Activated T-helper 17 cell treated with anti-CD3 and anti-CD28 coated beads, Interleukin-2, amount 50 U/mL, for 72 hours (primary cell): ENCODE data around the gene PDGFB. TPM values are rescaled to one million over a fixed set of nuclear protein-coding genes. Genes with fewer than 3 reads are reported as not detected.

Experiments used
- ATAC-seq: fragments of 150-1000 bp; cut with Tn5 transposase; replicated peaks from 2 replicates; pipeline ENCODE4 v1.10.0; 2021; ENCODE audit warnings: mild to moderate bottlenecking, moderate library complexity
- H3K27ac Mint-ChIP-seq: one replicate; pipeline ENCODE4 v1.8.0; 2022; ENCODE audit warnings: mixed read lengths
- H3K27me3 Mint-ChIP-seq: one replicate; pipeline ENCODE4 v1.8.0; 2022; ENCODE audit warnings: mixed read lengths
- H3K36me3 Mint-ChIP-seq: one replicate; pipeline ENCODE4 v1.8.0; 2022; ENCODE audit warnings: low read depth, mild to moderate bottlenecking, mixed read lengths
- H3K4me1 Mint-ChIP-seq: one replicate; pipeline ENCODE4 v1.8.0; 2022; ENCODE audit warnings: mixed read lengths
- H3K4me3 Mint-ChIP-seq: one replicate; pipeline ENCODE4 v1.8.0; 2022; ENCODE audit warnings: mild to moderate bottlenecking, mixed read lengths
- H3K9me3 Mint-ChIP-seq: one replicate; pipeline ENCODE4 v1.8.0; 2022; ENCODE audit warnings: mixed read lengths
- total RNA-seq, 2 donors: library from RNA; stranded (reverse); gene quantifications; one replicate each; pipeline ENCODE4 v1.2.3, GENCODE V29; 2022

PDGFB gene
- total RNA-seq, 2 donors from 2014 or later, result 5.2 to 11.3 TPM

DNA sequence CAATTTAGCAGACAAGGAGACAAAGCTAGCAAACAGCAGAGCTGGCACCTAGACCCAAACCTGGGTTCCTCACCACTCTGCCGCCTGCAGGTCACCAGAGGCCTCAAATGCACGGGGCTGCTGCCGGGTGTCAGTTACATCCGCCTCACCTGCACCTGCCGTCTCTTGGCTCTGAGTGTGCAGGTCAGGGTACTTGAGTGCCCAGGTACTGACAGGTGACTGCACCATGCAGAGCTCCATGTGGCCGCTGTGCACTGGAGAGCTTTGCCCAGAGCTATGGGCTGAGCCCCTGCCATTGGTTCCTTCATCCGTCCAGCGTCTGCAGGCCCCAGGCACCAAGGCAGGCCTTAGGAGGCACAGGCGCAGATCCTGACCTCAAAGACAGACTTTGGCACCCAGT is 35.0 kb downstream of the PDGFB start:
- peaks cover 17% of the 10 kb centered on the region for H3K27me3 Mint-ChIP-seq
- no peak overlapping the region for H3K4me3 Mint-ChIP-seq
- H3K4me1 Mint-ChIP-seq, result peaks cover 8% of the 10 kb centered on the region
- H3K9me3 Mint-ChIP-seq, result no peaks in the 10 kb centered on the region
- H3K36me3 Mint-ChIP-seq, result no peaks in the 10 kb centered on the region
- H3K27ac Mint-ChIP-seq, result no peak overlapping the region
- ATAC-seq, result no peak

DNA sequence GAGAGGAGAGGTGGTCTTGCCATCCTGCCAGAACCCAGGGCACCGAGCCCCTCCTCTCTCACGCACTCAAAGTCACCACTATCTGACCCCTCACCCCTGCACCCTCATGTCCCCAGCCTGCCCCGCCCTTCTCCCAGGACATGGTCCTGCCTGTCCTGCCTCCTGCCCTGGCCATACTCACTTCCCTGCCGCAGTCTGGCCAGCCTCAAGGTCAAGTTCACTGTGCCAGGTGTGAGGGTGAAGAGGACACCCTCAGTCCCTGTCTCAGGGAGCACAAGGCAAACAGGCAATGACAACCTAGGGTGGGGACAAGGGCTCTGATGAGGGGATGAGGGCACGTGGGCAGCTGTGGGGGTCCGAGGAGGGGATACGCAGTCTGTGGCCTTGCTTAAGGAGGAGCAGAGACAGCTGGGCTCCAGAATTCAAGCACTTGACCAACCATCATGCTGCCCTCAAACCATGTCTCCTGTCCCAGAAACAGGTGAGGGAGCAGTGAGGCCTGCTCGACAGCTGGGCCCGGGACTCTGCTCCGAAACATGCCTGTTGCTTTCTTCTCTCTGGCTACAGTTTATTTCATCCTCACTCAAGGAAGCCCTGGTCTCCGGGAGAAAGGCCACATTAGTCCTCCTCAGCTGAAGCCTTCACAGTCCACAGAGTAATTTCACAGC is 36.6 kb downstream of the PDGFB start:
- no peak for ATAC-seq
- H3K9me3 Mint-ChIP-seq, result no peaks in the 10 kb centered on the region
- peaks cover 12% of the 10 kb centered on the region for H3K27me3 Mint-ChIP-seq
- H3K36me3 Mint-ChIP-seq, result no peaks in the 10 kb centered on the region
- H3K4me3 Mint-ChIP-seq, result no peak overlapping the region
- peaks cover 8% of the 10 kb centered on the region for H3K4me1 Mint-ChIP-seq
- no peak overlapping the region for H3K27ac Mint-ChIP-seq

DNA sequence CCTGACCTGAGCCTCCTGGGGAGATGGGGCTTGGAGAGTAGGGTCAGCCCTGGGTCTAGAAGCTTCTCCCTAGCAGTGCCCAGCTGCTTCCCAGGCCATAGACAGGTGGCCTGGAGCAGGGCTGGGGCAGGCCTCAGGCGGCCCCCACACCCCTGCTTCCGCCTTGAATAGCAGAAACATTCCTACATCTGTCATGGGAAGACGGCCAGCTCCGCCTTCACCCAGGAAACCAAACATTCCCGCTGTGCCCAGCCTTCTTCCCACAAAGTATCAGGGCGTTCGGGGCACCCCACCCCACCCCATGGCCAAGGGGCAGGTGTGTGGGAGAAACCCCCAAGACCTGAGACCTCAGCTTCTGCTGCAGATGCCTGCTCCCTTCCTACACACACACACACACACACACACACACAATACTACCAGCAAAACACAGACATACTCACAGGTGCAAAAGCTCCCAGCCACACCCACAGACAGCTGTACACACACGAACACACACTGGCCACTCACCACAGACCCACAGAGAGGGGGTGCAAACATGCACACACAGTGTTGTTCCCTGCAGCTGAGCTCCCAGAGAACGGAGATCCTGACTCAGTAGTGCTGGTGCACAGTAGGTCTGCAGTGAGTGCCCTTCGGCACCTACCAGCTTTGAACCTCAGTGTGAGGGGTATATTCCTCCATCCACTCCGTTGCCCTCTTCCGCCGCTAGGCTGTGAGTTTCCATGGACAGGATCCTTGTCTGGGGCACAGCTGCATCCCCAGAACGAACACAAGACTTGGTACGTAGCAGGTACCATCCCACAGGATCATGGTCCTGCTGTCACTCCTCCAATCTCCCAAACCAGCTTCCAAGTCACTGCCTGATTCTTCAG is 37.4 kb downstream of the PDGFB start:
- no peaks in the 10 kb centered on the region for H3K36me3 Mint-ChIP-seq
- H3K4me3 Mint-ChIP-seq, result peak overlapping the region; percentile 36
- H3K4me1 Mint-ChIP-seq, result peaks cover 8% of the 10 kb centered on the region
- no peaks in the 10 kb centered on the region for H3K9me3 Mint-ChIP-seq
- H3K27ac Mint-ChIP-seq, result no peak overlapping the region
- no peak for ATAC-seq
- peaks cover 7% of the 10 kb centered on the region for H3K27me3 Mint-ChIP-seq

DNA sequence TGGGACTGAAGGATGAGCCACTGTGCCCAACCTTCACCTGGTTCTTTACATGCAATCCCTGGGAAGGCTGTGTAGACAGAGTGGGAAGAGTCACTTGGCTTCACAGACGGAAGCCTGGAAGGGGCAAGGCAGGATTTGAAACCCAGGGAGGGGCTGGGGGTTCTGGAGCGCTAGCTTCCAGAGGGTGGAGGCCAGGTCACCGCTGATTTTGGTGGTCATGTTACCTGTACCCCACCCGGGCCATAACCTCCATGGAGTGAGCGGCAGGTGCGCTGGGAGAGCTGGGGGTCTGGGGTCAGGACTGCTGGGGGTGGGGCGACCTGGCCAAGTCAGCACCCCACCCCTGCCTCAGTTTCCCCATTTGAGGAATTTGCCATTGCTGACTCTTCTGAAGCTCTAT is 38.3 kb downstream of the PDGFB start:
- Mint-ChIP-seq H3K27me3 (peaks cover 7% of the 10 kb centered on the region), H3K27ac (no peak overlapping the region)
- ATAC-seq, result no peak

DNA sequence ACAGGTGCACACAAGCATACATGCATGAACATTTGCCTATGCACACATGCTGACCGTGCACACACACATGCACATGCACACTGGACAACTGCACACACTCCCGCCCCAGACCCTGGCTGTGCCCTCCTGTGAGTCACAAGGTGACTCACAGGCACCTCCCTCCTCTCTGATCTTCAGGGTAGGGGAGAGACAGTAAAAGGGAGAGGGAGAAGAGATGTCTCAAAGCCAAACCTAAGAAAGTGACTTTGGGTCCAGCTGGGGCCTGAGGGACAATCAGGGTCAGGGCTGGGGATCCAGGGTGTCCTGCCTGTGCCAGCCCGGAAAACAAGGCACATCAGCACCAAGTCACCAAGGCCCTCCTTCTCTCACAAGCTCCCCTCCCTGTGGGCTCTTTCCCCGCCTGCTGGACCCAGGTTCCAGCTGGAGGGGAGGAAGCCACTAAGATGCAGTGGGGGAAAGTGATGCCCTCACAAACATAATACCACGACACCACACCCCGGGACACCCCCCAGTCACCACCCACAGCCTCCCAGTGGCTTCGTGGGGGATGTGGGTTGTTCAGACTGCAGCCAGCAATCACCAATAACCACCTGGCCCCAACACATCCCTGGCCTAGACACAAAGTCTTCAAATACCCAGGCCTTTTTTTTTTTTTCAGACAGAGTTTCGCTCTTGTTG is 39.3 kb downstream of the PDGFB start:
- Mint-ChIP-seq H3K4me1 (peaks cover 8% of the 10 kb centered on the region), H3K36me3 (no peaks in the 10 kb centered on the region), H3K27ac (peak overlapping the region; percentile 9), H3K27me3 (peaks cover 7% of the 10 kb centered on the region), H3K9me3 (no peaks in the 10 kb centered on the region), H3K4me3 (peak overlapping the region; percentile 2)
- peak; percentile 96 for ATAC-seq

More for the DNA sequence above, 38.3 kb downstream of the PDGFB start:
- Mint-ChIP-seq H3K36me3 (no peaks in the 10 kb centered on the region), H3K4me3 (no peak overlapping the region), H3K4me1 (peaks cover 8% of the 10 kb centered on the region), H3K9me3 (no peaks in the 10 kb centered on the region)

DNA sequence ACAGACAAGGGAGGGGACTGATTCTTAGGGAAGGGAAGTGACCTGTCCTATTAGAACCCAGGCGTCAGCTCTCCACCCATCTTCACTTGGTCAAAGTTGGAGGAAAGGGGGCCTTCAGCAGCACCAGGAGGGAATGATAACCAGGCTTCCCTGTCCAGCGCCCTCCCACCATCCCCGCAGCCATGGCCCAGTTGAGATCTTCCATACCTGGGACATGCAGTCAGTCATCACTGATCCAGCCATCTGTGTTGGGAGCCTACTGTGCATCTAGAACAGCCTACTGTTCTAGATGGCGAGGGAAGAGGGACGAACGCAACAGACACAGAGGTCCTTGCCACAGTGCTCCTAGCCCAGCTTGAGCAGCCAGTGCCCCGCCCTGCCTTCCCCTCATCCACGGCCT is 40.6 kb downstream of the PDGFB start:
- no peak for ATAC-seq
- Mint-ChIP-seq H3K4me3 (no peak overlapping the region), H3K27me3 (peaks cover 7% of the 10 kb centered on the region), H3K4me1 (peaks cover 8% of the 10 kb centered on the region), H3K36me3 (no peaks in the 10 kb centered on the region), H3K9me3 (no peaks in the 10 kb centered on the region), H3K27ac (no peak overlapping the region)

DNA sequence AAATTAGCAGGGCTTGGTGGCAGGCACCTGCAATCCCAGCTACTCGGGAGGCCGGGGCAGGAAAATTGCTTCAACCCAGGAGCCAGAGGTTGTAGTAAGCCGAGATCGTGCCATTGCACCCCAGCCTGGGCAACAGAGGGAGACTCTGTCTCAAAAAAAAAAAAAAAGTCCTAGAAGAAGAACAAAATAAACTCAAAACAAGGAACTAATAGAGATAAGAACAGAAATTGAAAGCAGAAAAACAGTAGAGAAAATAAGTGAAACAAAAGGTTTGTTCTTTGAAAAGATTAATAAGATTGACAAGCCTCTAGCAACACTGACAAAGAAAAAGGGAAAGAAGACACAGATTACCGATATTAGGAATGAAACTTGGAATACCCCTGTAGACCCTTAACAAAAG is 47.2 kb downstream of the PDGFB start:
- Mint-ChIP-seq H3K27me3 (no peaks in the 10 kb centered on the region), H3K36me3 (no peaks in the 10 kb centered on the region), H3K4me1 (no peaks in the 10 kb centered on the region), H3K4me3 (no peak overlapping the region), H3K27ac (no peak overlapping the region), H3K9me3 (no peaks in the 10 kb centered on the region)
- no peak for ATAC-seq

DNA sequence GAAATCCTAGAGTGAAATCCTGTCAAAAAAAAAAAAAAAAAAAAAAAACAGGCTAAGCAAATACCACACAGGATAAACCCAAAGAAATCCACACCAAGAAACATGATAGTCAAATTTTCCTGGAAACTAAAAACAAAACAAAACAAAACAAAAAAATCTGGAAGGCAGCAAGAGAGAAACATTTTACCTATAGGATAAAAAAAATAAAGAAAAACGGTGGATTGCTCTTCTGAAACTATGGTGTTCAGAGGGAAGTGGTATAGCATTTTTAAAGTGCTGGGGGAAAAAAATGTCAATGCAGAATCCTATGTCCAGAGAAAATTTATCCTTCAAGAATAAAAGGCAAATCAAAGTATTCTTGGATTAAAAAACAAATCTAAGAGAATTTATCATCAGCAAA is 50.7 kb downstream of the PDGFB start:
- Mint-ChIP-seq H3K9me3 (no peaks in the 10 kb centered on the region), H3K4me1 (no peaks in the 10 kb centered on the region), H3K36me3 (no peaks in the 10 kb centered on the region), H3K4me3 (no peak overlapping the region), H3K27me3 (no peaks in the 10 kb centered on the region), H3K27ac (no peak overlapping the region)
- no peak for ATAC-seq

DNA sequence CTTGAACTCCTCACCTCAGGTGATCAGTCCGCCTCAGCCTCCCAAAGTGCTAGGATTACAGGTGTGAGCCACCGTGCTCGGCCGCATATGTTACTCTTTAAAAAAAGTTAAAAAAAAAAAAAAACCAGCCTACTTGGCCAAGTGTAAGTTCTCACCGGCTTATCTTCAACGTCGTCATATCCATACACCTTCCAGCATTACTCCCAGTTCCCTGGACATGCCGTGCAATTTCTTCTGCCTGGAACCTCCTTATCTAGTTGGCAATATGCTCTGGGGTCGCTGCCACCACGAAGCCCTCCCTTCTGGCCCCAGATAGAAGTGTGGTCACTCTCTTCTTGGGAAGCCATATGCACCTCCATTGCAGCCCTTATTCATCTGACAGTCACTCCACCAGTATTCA is 56.0 kb downstream of the PDGFB start:
- H3K9me3 Mint-ChIP-seq, result no peaks in the 10 kb centered on the region
- peaks cover 6% of the 10 kb centered on the region for H3K27me3 Mint-ChIP-seq
- H3K27ac Mint-ChIP-seq, result no peak overlapping the region
- ATAC-seq, result no peak
- no peaks in the 10 kb centered on the region for H3K4me1 Mint-ChIP-seq
- H3K36me3 Mint-ChIP-seq, result no peaks in the 10 kb centered on the region
- no peak overlapping the region for H3K4me3 Mint-ChIP-seq

DNA sequence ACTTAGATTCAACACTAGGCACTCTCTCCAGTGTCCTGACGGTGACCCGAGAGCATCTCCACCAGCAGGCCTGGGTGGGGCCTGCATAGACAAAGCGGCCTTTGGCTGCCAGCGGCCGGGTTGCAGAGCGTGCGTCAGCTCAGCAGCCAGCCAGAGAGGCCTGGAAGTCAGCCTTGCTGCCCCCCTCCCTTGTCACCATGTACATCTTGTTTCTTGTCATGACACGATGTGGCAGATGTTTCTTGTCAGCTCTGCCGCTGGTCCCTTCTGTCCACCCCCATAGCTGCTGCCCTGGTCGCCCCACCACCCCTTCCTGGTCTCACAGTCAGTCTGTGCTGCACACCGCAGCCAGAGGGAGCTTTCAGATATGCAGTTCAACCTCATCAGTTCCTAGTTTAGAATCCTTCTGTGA is 59.2 kb downstream of the PDGFB start:
- H3K4me3 Mint-ChIP-seq, result no peak overlapping the region

DNA sequence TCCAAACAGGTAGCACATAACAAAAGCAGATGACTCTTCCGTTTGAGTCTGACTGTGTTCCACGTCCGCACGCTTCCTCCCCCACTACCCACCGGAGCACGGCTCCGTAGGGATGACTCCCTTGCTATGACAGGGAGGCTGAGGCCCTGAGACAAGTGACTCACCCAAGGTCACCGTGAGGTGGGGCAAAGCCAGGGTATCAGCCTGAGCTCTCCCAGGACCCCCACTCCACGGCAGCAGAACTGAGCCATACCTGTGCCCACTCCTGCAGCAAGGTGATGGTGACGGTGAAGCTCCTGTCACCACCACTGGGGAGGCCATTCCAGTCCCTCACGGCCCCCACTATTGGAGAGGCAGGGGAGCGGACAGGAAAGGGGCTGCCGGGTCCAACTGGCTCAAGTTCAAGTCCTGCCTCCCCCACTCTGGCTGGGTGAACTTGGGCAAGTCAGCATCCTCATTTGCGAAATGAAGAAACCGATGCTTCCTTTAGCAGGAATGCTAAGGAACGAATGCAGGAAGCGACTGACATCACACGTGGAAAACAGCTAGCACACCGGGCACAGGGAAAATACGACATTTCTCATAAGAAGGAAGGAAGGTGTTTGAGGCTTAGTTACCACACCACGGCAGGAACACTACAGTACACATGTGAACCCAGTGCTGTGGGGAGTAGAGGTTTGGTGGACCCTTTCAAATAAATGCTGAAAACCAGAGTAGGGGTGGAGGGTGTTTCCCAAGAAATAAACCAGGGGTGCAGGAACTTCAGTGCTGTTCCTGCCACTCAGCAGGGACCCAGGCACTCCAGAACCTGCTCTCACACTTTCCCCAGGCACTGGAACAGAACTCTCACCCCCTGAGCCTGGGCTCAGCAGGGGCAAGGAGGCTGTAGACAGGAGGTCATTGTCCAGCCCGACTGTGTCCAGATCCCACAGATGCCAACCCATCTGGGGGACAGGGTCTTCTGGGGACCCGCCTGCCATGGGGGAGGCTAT is 59.9 kb downstream of the PDGFB start:
- no peak for ATAC-seq
- Mint-ChIP-seq H3K4me1 (no peaks in the 10 kb centered on the region), H3K36me3 (no peaks in the 10 kb centered on the region), H3K9me3 (no peaks in the 10 kb centered on the region), H3K27me3 (peaks cover 6% of the 10 kb centered on the region), H3K4me3 (no peak overlapping the region), H3K27ac (no peak overlapping the region)

More for the DNA sequence above, 59.2 kb downstream of the PDGFB start:
- no peak for ATAC-seq
- Mint-ChIP-seq H3K4me1 (no peaks in the 10 kb centered on the region), H3K27ac (no peak overlapping the region), H3K27me3 (peaks cover 6% of the 10 kb centered on the region), H3K36me3 (no peaks in the 10 kb centered on the region), H3K9me3 (no peaks in the 10 kb centered on the region)

DNA sequence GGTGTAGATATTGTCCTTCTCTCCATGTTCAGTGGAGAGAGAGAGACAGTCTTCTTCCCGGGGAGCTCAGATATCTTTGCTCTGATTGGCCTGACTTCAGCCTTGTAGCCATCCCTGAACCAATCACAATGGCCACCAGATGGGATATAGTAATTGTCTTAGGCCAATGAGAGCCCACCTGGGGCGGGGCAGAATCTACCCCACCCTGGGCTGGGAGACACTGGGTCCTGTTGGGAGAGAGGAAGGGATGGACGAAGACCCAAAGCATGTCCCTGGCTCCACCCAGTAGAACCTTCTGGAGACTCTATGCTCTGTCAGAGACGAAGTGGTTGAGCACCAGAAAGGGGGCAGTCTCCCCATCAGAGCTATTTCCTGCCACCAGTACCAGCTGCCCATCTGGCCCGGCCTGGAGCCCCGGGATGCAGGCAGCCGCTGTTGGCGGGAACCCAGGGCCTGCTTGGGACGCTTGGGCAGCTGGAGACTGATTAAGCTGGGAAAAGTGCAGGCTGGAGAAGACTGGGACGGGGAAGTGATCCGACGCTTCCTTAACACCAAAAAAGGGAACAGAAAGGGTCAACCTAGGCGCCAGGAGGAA is 60.7 kb downstream of the PDGFB start:
- ATAC-seq, result no peak
- H3K4me3 Mint-ChIP-seq, result no peak overlapping the region
- peaks cover 6% of the 10 kb centered on the region for H3K27me3 Mint-ChIP-seq
- H3K36me3 Mint-ChIP-seq, result no peaks in the 10 kb centered on the region
- no peak overlapping the region for H3K27ac Mint-ChIP-seq
- H3K9me3 Mint-ChIP-seq, result no peaks in the 10 kb centered on the region
- no peaks in the 10 kb centered on the region for H3K4me1 Mint-ChIP-seq

DNA sequence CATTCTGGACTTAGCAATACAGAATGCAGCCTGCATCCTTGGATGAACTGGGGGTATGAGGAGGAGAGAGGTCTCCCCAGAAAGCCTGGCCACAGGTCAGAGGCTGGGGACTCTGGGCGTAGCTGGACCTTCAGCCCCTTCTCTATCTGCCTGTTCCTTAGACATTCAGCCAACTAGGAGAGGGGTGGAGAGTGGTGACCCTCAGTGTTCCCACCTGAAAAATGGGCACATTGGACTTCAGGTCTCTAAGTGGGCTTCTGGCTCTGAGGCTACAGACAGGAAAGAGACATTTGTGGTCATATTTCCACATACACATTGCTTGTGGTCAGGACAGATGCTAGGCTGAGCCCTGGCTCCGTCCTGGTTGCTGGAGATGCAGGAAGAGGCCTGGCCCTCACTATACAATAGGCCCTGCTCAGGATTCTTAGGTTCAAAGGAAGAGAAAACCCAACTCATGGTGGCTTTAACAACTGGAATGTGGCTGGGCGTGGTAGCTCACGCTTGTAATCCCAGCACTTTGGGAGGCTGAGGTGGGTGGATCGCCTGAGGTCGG is 62.2 kb downstream of the PDGFB start:
- H3K4me1 Mint-ChIP-seq, result no peaks in the 10 kb centered on the region

More for the DNA sequence above, 62.2 kb downstream of the PDGFB start:
- no peaks in the 10 kb centered on the region for H3K27me3 Mint-ChIP-seq
- no peaks in the 10 kb centered on the region for H3K36me3 Mint-ChIP-seq
- H3K9me3 Mint-ChIP-seq, result no peaks in the 10 kb centered on the region
- no peak overlapping the region for H3K27ac Mint-ChIP-seq
- no peak overlapping the region for H3K4me3 Mint-ChIP-seq
- no peak for ATAC-seq
